Renal cortex interstitium (tissue), 15 donors: ENCODE data around the gene HIRA. TPM values are rescaled to one million over a fixed set of nuclear protein-coding genes. Genes with fewer than 3 reads are reported as not detected.
A peak's percentile ranks its signal among the peaks of the same experiment; 100 is the strongest.

ENCODE experiments used
- DNase-seq, 11 donors: peaks; one replicate each; pipeline ENCODE4 v3.0.0-alpha.2; 2013; ENCODE audit warnings: low read depth in 9 of 11, low spot score in 4 of 11; ENCODE audit errors: extremely low read depth in 1 of 11
- long read RNA-seq, 16 experiments: transcript quantifications; one replicate each; lab custom pipeline, GENCODE V29; 2026
- polyA plus RNA-seq, 3 donors: library from polyadenylated mRNA; unstranded; fragments of 120-200 nt; gene quantifications; one replicate each; pipeline ENCODE4 v1.2.1, GENCODE V29; 2013; ENCODE audit not compliant: insufficient read length in 3 of 3

Gene HIRA
- polyA plus RNA-seq = 10 to 100 TPM; 29.9 to 37.5 (median 33.3) TPM
- long read RNA-seq, donor 1 = 0 reads
- long read RNA-seq, donor 2, full-length matches to known transcripts = 1 of 1 reads
- long read RNA-seq, donor 2, partial matches to known transcripts = 0 of 1 reads
- long read RNA-seq, donor 2, other reads (novel, unspliced or antisense) = 0 of 1 reads
- long read RNA-seq, donor 3, full-length matches to known transcripts = 3 of 3 reads
- long read RNA-seq, donor 3, partial matches to known transcripts = 0 of 3 reads
- long read RNA-seq, donor 3, other reads (novel, unspliced or antisense) = 0 of 3 reads
- long read RNA-seq, donor 4, full-length matches to known transcripts = 2 of 2 reads
- long read RNA-seq, donor 4, partial matches to known transcripts = 0 of 2 reads
- long read RNA-seq, donor 4, other reads (novel, unspliced or antisense) = 0 of 2 reads
- long read RNA-seq, donor 5, full-length matches to known transcripts = 3 of 3 reads
- long read RNA-seq, donor 5, partial matches to known transcripts = 0 of 3 reads
- long read RNA-seq, donor 5, other reads (novel, unspliced or antisense) = 0 of 3 reads
- long read RNA-seq, donor 6, full-length matches to known transcripts = 1 of 1 reads
- long read RNA-seq, donor 6, partial matches to known transcripts = 0 of 1 reads
- long read RNA-seq, donor 6, other reads (novel, unspliced or antisense) = 0 of 1 reads
- long read RNA-seq, donor 7, full-length matches to known transcripts = 1 of 6 reads
- long read RNA-seq, donor 7, partial matches to known transcripts = 5 of 6 reads
- long read RNA-seq, donor 7, other reads (novel, unspliced or antisense) = 0 of 6 reads
- long read RNA-seq, donor 8, full-length matches to known transcripts = 4 of 4 reads
- long read RNA-seq, donor 8, partial matches to known transcripts = 0 of 4 reads
- long read RNA-seq, donor 8, other reads (novel, unspliced or antisense) = 0 of 4 reads
- long read RNA-seq, donor 9, full-length matches to known transcripts = 1 of 1 reads
- long read RNA-seq, donor 9, partial matches to known transcripts = 0 of 1 reads
- long read RNA-seq, donor 9, other reads (novel, unspliced or antisense) = 0 of 1 reads
- long read RNA-seq, donor 10 = 0 reads
- long read RNA-seq, donor 11 = 0 reads
- long read RNA-seq, donor 12, full-length matches to known transcripts = 1 of 1 reads
- long read RNA-seq, donor 12, partial matches to known transcripts = 0 of 1 reads
- long read RNA-seq, donor 12, other reads (novel, unspliced or antisense) = 0 of 1 reads
- long read RNA-seq, donor 13, full-length matches to known transcripts = 3 of 3 reads
- long read RNA-seq, donor 13, partial matches to known transcripts = 0 of 3 reads
- long read RNA-seq, donor 13, other reads (novel, unspliced or antisense) = 0 of 3 reads
- long read RNA-seq, donor 14 = 0 reads
- long read RNA-seq, donor 15, full-length matches to known transcripts = 1 of 1 reads
- long read RNA-seq, donor 15, partial matches to known transcripts = 0 of 1 reads
- long read RNA-seq, donor 15, other reads (novel, unspliced or antisense) = 0 of 1 reads
- long read RNA-seq, donor 16, full-length matches to known transcripts = 5 of 11 reads
- long read RNA-seq, donor 16, partial matches to known transcripts = 6 of 11 reads
- long read RNA-seq, donor 16, other reads (novel, unspliced or antisense) = 0 of 11 reads

- DNase-seq = peak; percentile 40 to 80 (median 68)
Observed at GRCh38 chr22:19431649-19432132, at the start of gene HIRA. TSS of gene HIRA (minus strand) at chr22:19431733. CDS start at chr22:19431476, 257 bp downstream.

- no peak for DNase-seq
Observed at GRCh38 chr22:19480789-19481188, 49.3 kb upstream of the HIRA start.

- no peak for DNase-seq
Observed at GRCh38 chr22:19480173-19480568, 48.6 kb upstream of the HIRA start.

- DNase-seq = peak; percentile 93 to 99 (median 98)
Observed at GRCh38 chr22:19479355-19480172, 48.0 kb upstream of the HIRA start, which contains the start of gene CDC45. TSS of gene CDC45 (plus strand) at chr22:19479920. CDS start at chr22:19479969, 49 bp downstream.

- peak in 9 of 11 donors; percentile 59 to 79 (median 72) for DNase-seq
Observed at GRCh38 chr22:19478901-19479354, 47.4 kb upstream of the HIRA start, which contains the start of gene UFD1. TSS of gene UFD1 (minus strand) at chr22:19479193. CDS start at chr22:19479085, 108 bp downstream.

GRCh38 chr22:19478045-19478900, 46.7 kb upstream of the HIRA start:
- DNase-seq = no peak

- DNase-seq = no peak
Observed at GRCh38 chr22:19477321-19478044, 46.0 kb upstream of the HIRA start.

GRCh38 chr22:19476023-19476422, 44.5 kb upstream of the HIRA start:
- DNase-seq = no peak

- DNase-seq = no peak
Observed at GRCh38 chr22:19473578-19473977, 42.0 kb upstream of the HIRA start.

GRCh38 chr22:19472233-19472632, 40.7 kb upstream of the HIRA start:
- no peak for DNase-seq

- DNase-seq = no peak
Observed at GRCh38 chr22:19471572-19471971, 40.0 kb upstream of the HIRA start.

- no peak for DNase-seq
Observed at GRCh38 chr22:19470010-19470409, 38.5 kb upstream of the HIRA start.

GRCh38 chr22:19469421-19469820, 37.9 kb upstream of the HIRA start:
- no peak for DNase-seq

GRCh38 chr22:19467912-19468311, 36.4 kb upstream of the HIRA start:
- no peak for DNase-seq
